Adrenal gland (tissue), 12 donors: Measurements from ENCODE around the gene CCDC192. TPM values are rescaled to one million over a fixed set of nuclear protein-coding genes. Genes with fewer than 3 reads are reported as not detected.
A peak's percentile ranks its signal among the peaks of the same experiment; 100 is the strongest.

ENCODE experiments used
- DNase-seq, 7 donors: peaks; one replicate each; pipeline ENCODE4 v3.0.0-alpha.2; 2019 to 2020
- H3K27ac ChIP-seq, 5 donors: fragments of 200-600 bp; sonication (generic) in 4 of 5; 1 replicate in 3 of 5; 2 replicates in 2 of 5; pipeline versions ENCODE4 v1.5.1 to v1.8.0; 2016 to 2020; ENCODE audit warnings: mild to moderate bottlenecking in 1 of 5
- H3K27me3 ChIP-seq: fragments of 200-600 bp; 2 replicates; pipeline ENCODE4 v1.8.0; 2021
- H3K36me3 ChIP-seq, 2 donors: fragments of 200-600 bp; replicated peaks in 1 of 2; 1 replicate in 1 of 2; 2 replicates in 1 of 2; pipeline versions ENCODE4 v1.5.1 to v1.8.0; 2018 to 2022
- H3K4me1 ChIP-seq, 2 donors: fragments of 200-600 bp; replicated peaks in 1 of 2; 1 replicate in 1 of 2; 2 replicates in 1 of 2; pipeline versions ENCODE4 v1.5.1 to v1.8.0; 2018 to 2021
- H3K4me3 ChIP-seq, 4 donors: fragments of 200-600 bp; sonication (generic) in 3 of 4; one replicate each; pipeline ENCODE4 v1.5.1; 2016 to 2018
- H3K9me3 ChIP-seq, 3 donors: fragments of 200-600 bp; sonication (generic) in 1 of 3; replicated peaks in 1 of 3; 1 replicate in 2 of 3; 2 replicates in 1 of 3; pipeline versions ENCODE4 v1.5.1 to v1.8.0; 2016 to 2021
- CTCF ChIP-seq, 6 experiments: fragments of 450-650 bp in 4 of 6; fragments of 200-600 bp in 2 of 6; sonication (generic) in 1 of 6; IDR thresholded peaks; 1 replicate in 5 of 6; 2 replicates in 1 of 6; pipeline versions ENCODE4 v1.5.1 to v1.8.0; 2016 to 2021; ENCODE audit warnings: antibody characterized with exemption in 6 of 6, mild to moderate bottlenecking in 2 of 6, moderate library complexity in 1 of 6
- POLR2A ChIP-seq, 2 donors: fragments of 450-650 bp; IDR thresholded peaks; one replicate each; pipeline ENCODE4 v1.6.1; 2017; ENCODE audit warnings: antibody characterized with exemption in 2 of 2, mild to moderate bottlenecking in 2 of 2, moderate library complexity in 1 of 2
- WGBS, 4 donors: extraction: QIAGEN DNeasy Blood & Tissue Kit in 2 of 4; methylation state at CpG; one replicate each; pipeline versions ENCODE4 v1.1.5 to v1.1.7; 2013 to 2017; 5-methylcytosine and 5-hydroxymethylcytosine counted together
- intact Hi-C, 2 donors: fragments of 100-400 bp; cut with DNase I; formaldehyde crosslinking; loops; one replicate each; pipeline versions ENCODE4 v1.14.1 to v1.15.0; 2022 to 2023
- polyA plus RNA-seq, 3 donors: library from polyadenylated mRNA; stranded (reverse); fragments of 200-250 nt in 2 of 3; fragments of 350-450 nt in 1 of 3; fragmentation: Illumina TruSeq in 1 of 3; extraction: RNeasy Lipid Tissue Mini Kit (QIAGEN cat#74804) in 1 of 3; gene quantifications; one replicate each; pipeline ENCODE4 v1.2.3, GENCODE V29; 2013 to 2014
- total RNA-seq, 9 donors: library from RNA; depleted of rRNA in 4 of 9; stranded (reverse); fragments of >200 nt in 4 of 9; fragments of 120-200 nt in 1 of 9; fragmentation: NEBNext Ultra II Directional in 1 of 9; extraction: Animal tissue kit (Norgen Biotek cat#: 25700) in 1 of 9; gene quantifications; one replicate each; pipeline versions ENCODE4 v1.1.0 to v1.2.4, GENCODE V29; 2013 to 2023
- donor health status: healthy with polysubstance abuse.
- donor health status: Bipolar disorder and iron deficiency.
- donor health status: DM: yes; HTN: yes; CAD: no.
- donor health status: DM: no; HTN: no; CAD: no.
- donor health status: DM: no; HTN: no; CAD: no.
- donor health status: DM: yes; HTN: yes; CAD: no.

CCDC192 gene
- total and polyA plus RNA-seq, 12 donors, result 0.35 to 0.56 (median 0.46) TPM; not detected in 8

- peak overlapping the region; percentile 2 to 78 (median 59) for H3K27ac ChIP-seq
These were observed 172.2 kb downstream of the CCDC192 start for GRCh38 chr5:127875235-127876021.

GRCh38 chr5:127876384-127876783 is 173.2 kb downstream of the CCDC192 start:
- DNase-seq, result peak in 2 of 7 donors; percentile 7 to 16
- intact Hi-C loops, result loop anchor here in 1 of 2 donors (10.0 kb wide), 1 partner anchor 328 kb away; no protein-coding TSS in a partner anchor
- Histone ChIP-seq H3K36me3 (no peaks in the 10 kb centered on the region), H3K27ac (peak overlapping the region; percentile 2 to 68 (median 57)), H3K27me3 (no peaks in the 10 kb centered on the region), H3K4me3 (no peak overlapping the region), H3K9me3 (no peaks in the 10 kb centered on the region), H3K4me1 (peaks cover 20 to 36% of the 10 kb centered on the region in 2 donors)
- TF ChIP-seq POLR2A (IDR thresholded peaks at IDR 0.05) (no peak), CTCF (IDR thresholded peaks at IDR 0.05) (no peak)
- 55 to 71% (median 59%) methylated on average over 3 of the region's 3 CpGs for WGBS, 4 donors

More at GRCh38 chr5:127875235-127876021, 172.2 kb downstream of the CCDC192 start:
- intact Hi-C loops, result loop anchor here in 1 of 2 donors (10.0 kb wide), 1 partner anchor 329 kb away; no protein-coding TSS in a partner anchor
- peak; percentile 75 to 93 (median 87) for DNase-seq
- 10 to 12% (median 11%) methylated on average over 8 of the region's 8 CpGs for WGBS, 4 donors
- H3K4me1 ChIP-seq, result peaks cover 28 to 45% of the 10 kb centered on the region in 2 donors
- H3K27me3 ChIP-seq, result no peaks in the 10 kb centered on the region
- H3K36me3 ChIP-seq, result no peaks in the 10 kb centered on the region
- H3K4me3 ChIP-seq, result no peak overlapping the region
- peak in 1 of 2 donors; percentile 70 for TF ChIP-seq POLR2A (IDR thresholded peaks at IDR 0.05)
- peak in 5 of 6 experiments; percentile 21 to 52 (median 30) for TF ChIP-seq CTCF (IDR thresholded peaks at IDR 0.05)
- H3K9me3 ChIP-seq, result no peaks in the 10 kb centered on the region

- DNase-seq, result peak; percentile 53 to 75 (median 63)
- Histone ChIP-seq H3K36me3 (no peaks in the 10 kb centered on the region), H3K4me3 (no peak overlapping the region), H3K27me3 (no peaks in the 10 kb centered on the region), H3K9me3 (no peaks in the 10 kb centered on the region), H3K4me1 (peaks cover 9 to 22% of the 10 kb centered on the region in 2 donors), H3K27ac (no peak overlapping the region)
- TF ChIP-seq CTCF (IDR thresholded peaks at IDR 0.05) (peak; percentile 38 to 65 (median 52)), POLR2A (IDR thresholded peaks at IDR 0.05) (no peak)
- WGBS, 4 donors, result 73 to 76% (median 75%) methylated on average over 4 of the region's 4 CpGs
- intact Hi-C loops, result loop anchor here in 1 of 2 donors (10.0 kb wide), 1 partner anchor 327 kb away; no protein-coding TSS in a partner anchor
These were observed 175.1 kb downstream of the CCDC192 start for GRCh38 chr5:127878174-127878750.

GRCh38 chr5:127884416-127884815 is 181.2 kb downstream of the CCDC192 start:
- no peak for DNase-seq
- no peak overlapping the region for H3K27ac ChIP-seq
- no peak overlapping the region for H3K4me3 ChIP-seq
- WGBS, 4 donors, result 84 to 92% (median 88%) methylated on average over 1 of the region's 1 CpG
- no peak for TF ChIP-seq CTCF (IDR thresholded peaks at IDR 0.05)
- no peak for TF ChIP-seq POLR2A (IDR thresholded peaks at IDR 0.05)
- H3K27me3 ChIP-seq, result no peaks in the 10 kb centered on the region
- H3K9me3 ChIP-seq, result no peaks in the 10 kb centered on the region
- H3K4me1 ChIP-seq, result no peaks in the 10 kb centered on the region
- no peaks in the 10 kb centered on the region for H3K36me3 ChIP-seq
- intact Hi-C loops, result loop anchor here in 1 of 2 donors (10.0 kb wide), 1 partner anchor 200 kb away; the partner anchor contains the start of gene SLC12A2
